DOHH2 (cell line): ENCODE data around the gene NEAT1.
A peak's percentile ranks its signal among the peaks of the same experiment; 100 is the strongest.

ENCODE experiments used
- H3F3A ChIP-seq: fragments of 200-600 bp; sonication (generic), shearing (Covaris generic); 2 replicates; pipeline ENCODE4 v1.6.0; 2016; ENCODE audit warnings: antibody characterized with exemption, mild to moderate bottlenecking; ENCODE audit not compliant: control insufficient read depth, insufficient read depth
- H3K27ac ChIP-seq: fragments of 200-600 bp; sonication (generic); 2 replicates; pipeline ENCODE4 v1.5.1; 2014; ENCODE audit warnings: low read depth, mild to moderate bottlenecking, low read length, moderate library complexity
- H3K27me3 ChIP-seq: fragments of 200-600 bp; sonication (generic); 2 replicates; pipeline ENCODE4 v1.6.1; 2014; ENCODE audit warnings: mild to moderate bottlenecking, low read length, mixed read lengths; ENCODE audit not compliant: control insufficient read depth
- H3K36me3 ChIP-seq: fragments of 200-600 bp; sonication (generic); 2 replicates; pipeline ENCODE4 v1.6.1; 2014; ENCODE audit warnings: mild to moderate bottlenecking, low read length, moderate library complexity, mixed read lengths; ENCODE audit not compliant: control insufficient read depth
- H3K4me1 ChIP-seq: fragments of 200-600 bp; sonication (generic); 2 replicates; pipeline ENCODE4 v1.6.1; 2014; ENCODE audit warnings: mild to moderate bottlenecking, low read length, mixed read lengths; ENCODE audit not compliant: control insufficient read depth
- H3K4me2 ChIP-seq: fragments of 200-600 bp; sonication (generic); 2 replicates; pipeline ENCODE4 v1.6.0; 2014; ENCODE audit warnings: mild to moderate bottlenecking, low read length, moderate library complexity
- H3K4me3 ChIP-seq: fragments of 200-600 bp; sonication (generic); 2 replicates; pipeline ENCODE4 v1.5.1; 2014; ENCODE audit warnings: mild to moderate bottlenecking, low read length, mixed read lengths
- H3K79me2 ChIP-seq: fragments of 200-600 bp; sonication (generic); 2 replicates; pipeline ENCODE4 v1.6.1; 2014; ENCODE audit warnings: mild to moderate bottlenecking, low read length, mixed read lengths; ENCODE audit not compliant: control insufficient read depth
- H3K9me2 ChIP-seq: fragments of 200-600 bp; sonication (generic); replicated peaks from 2 replicates; pipeline ENCODE4 v1.6.1; 2014; ENCODE audit warnings: mild to moderate bottlenecking, low read length, mixed read lengths; ENCODE audit not compliant: control insufficient read depth
- H3K9me3 ChIP-seq: fragments of 200-600 bp; sonication (generic); 2 replicates; pipeline ENCODE4 v1.6.1; 2014; ENCODE audit warnings: antibody characterized with exemption, low read length, mixed read lengths; ENCODE audit not compliant: control insufficient read depth, insufficient read depth
- H4K20me1 ChIP-seq: fragments of 200-600 bp; sonication (generic); 2 replicates; pipeline ENCODE4 v1.6.0; 2014; ENCODE audit warnings: low read depth, mild to moderate bottlenecking, antibody characterized with exemption, low read length, moderate library complexity; ENCODE audit not compliant: control insufficient read depth, insufficient read depth
- CTCF ChIP-seq: fragments of 200-600 bp; sonication (generic); IDR thresholded peaks from one replicate; pipeline ENCODE4 v1.5.1; 2014; ENCODE audit warnings: antibody characterized with exemption, mild to moderate bottlenecking, low read depth, low read length; ENCODE audit not compliant: poor library complexity, severe bottlenecking
- EZH2phosphoT487 ChIP-seq: fragments of 200-600 bp; sonication (generic); IDR thresholded peaks from 2 replicates; pipeline ENCODE4 v1.6.1; 2017; ENCODE audit warnings: borderline replicate concordance, mild to moderate bottlenecking, antibody characterized with exemption, low read length, moderate library complexity, mixed read lengths

Gene NEAT1

GRCh38 chr11:65452806-65453490, 30.4 kb downstream of the NEAT1 start:
- TF ChIP-seq CTCF (no peak), EZH2phosphoT487 (no peak)
- Histone ChIP-seq H3K4me1 (peaks cover 38% of the 10 kb centered on the region), H3K9me3 (no peaks in the 10 kb centered on the region), H3K27ac (no peak overlapping the region), H3K79me2 (peaks cover 32% of the 10 kb centered on the region), H3K4me2 (no peak overlapping the region), H3K27me3 (no peaks in the 10 kb centered on the region), H3K9me2 (no peaks in the 10 kb centered on the region), H3K36me3 (peaks cover 19% of the 10 kb centered on the region), H3F3A (peaks cover 9% of the 10 kb centered on the region), H3K4me3 (no peak overlapping the region), H4K20me1 (no peaks in the 10 kb centered on the region)

GRCh38 chr11:65454311-65454695, 31.7 kb downstream of the NEAT1 start:
- no peak for TF ChIP-seq CTCF
- no peak for TF ChIP-seq EZH2phosphoT487
- peak overlapping the region; percentile 100 for H3K4me3 ChIP-seq
- H3K27ac ChIP-seq: no peak overlapping the region
- H3K9me3 ChIP-seq: no peaks in the 10 kb centered on the region
- no peaks in the 10 kb centered on the region for H3K27me3 ChIP-seq
- H4K20me1 ChIP-seq: no peaks in the 10 kb centered on the region; the same call in 1 of the 2 replicates
- peak overlapping the region; percentile 84 for H3K4me2 ChIP-seq
- peaks cover 9% of the 10 kb centered on the region for H3F3A ChIP-seq
- peaks cover 33% of the 10 kb centered on the region for H3K36me3 ChIP-seq
- peaks cover 39% of the 10 kb centered on the region for H3K4me1 ChIP-seq
- peaks cover 45% of the 10 kb centered on the region for H3K79me2 ChIP-seq
- no peaks in the 10 kb centered on the region for H3K9me2 ChIP-seq

- Histone ChIP-seq H3K36me3 (peaks cover 39% of the 10 kb centered on the region), H3K4me2 (peak overlapping the region; percentile 84), H3K27ac (peak overlapping the region; percentile 86), H3K4me1 (peaks cover 41% of the 10 kb centered on the region), H3K79me2 (peaks cover 51% of the 10 kb centered on the region), H3F3A (peaks cover 9% of the 10 kb centered on the region), H3K9me3 (no peaks in the 10 kb centered on the region), H3K9me2 (no peaks in the 10 kb centered on the region), H4K20me1 (no peaks in the 10 kb centered on the region; the same call in 1 of the 2 replicates), H3K4me3 (peak overlapping the region; percentile 100), H3K27me3 (no peaks in the 10 kb centered on the region)
- TF ChIP-seq EZH2phosphoT487: no peak
- TF ChIP-seq CTCF: peak; percentile 61
Observed at GRCh38 chr11:65454696-65455456, 32.3 kb downstream of the NEAT1 start.
